Measurements from ENCODE around the gene VAPB.

Gene VAPB

GRCh38 chr20:58483051-58483450 is 94.0 kb downstream of the VAPB start:
- DNase-seq (ENCODE audit: low spot score): no peak

DNA sequence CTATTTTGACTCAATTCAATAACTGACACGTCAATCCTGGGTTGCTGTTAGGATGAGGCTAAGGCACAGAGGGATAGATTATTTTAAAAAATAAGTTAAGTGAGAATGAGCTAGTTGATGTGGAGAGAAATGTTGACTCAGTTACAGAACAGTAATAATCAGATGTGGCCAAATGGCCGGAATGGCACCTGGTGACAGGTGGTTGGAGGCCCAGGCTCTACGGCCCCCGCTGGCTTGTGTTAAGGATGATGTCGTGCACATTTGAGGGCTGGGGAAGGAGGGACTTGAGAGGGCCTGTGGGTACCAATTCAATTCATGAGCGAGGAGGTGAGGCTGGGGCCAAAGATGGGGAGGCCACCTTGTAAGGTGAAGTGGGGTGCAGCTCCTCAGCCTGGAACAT is 94.4 kb downstream of the VAPB start:
- DNase-seq (ENCODE audit: low spot score): no peak

GRCh38 chr20:58485393-58485792 is 96.4 kb downstream of the VAPB start:
- no peak for DNase-seq (ENCODE audit: low spot score)

DNA sequence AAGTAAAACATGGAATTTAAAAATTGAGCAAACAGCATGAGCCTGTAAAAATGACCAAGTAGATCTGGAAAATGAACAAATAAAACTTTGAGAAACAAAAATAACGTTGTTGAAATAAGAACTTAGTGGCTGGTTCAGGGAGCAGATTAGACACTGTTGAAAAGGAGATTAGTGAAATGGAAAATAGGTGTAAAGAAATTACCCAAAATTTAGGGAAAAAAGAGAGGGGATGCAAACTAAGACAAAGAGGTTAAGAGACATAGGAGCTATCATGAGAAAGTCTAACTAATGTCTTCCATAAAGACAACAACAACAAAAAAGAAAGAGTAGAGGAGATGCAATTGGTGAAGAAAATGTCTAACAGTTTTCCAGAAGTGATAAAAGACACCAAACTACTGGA is 97.2 kb downstream of the VAPB start:
- no peak for DNase-seq (ENCODE audit: low spot score)

- DNase-seq (ENCODE audit: low spot score): no peak
Measured at GRCh38 chr20:58492074-58492718, 103.2 kb downstream of the VAPB start.

- no peak for DNase-seq (ENCODE audit: low spot score)
Measured at GRCh38 chr20:58492795-58493524, 103.9 kb downstream of the VAPB start.

- DNase-seq (ENCODE audit: low spot score): no peak
Measured at GRCh38 chr20:58494923-58495622, 106.0 kb downstream of the VAPB start.

DNA sequence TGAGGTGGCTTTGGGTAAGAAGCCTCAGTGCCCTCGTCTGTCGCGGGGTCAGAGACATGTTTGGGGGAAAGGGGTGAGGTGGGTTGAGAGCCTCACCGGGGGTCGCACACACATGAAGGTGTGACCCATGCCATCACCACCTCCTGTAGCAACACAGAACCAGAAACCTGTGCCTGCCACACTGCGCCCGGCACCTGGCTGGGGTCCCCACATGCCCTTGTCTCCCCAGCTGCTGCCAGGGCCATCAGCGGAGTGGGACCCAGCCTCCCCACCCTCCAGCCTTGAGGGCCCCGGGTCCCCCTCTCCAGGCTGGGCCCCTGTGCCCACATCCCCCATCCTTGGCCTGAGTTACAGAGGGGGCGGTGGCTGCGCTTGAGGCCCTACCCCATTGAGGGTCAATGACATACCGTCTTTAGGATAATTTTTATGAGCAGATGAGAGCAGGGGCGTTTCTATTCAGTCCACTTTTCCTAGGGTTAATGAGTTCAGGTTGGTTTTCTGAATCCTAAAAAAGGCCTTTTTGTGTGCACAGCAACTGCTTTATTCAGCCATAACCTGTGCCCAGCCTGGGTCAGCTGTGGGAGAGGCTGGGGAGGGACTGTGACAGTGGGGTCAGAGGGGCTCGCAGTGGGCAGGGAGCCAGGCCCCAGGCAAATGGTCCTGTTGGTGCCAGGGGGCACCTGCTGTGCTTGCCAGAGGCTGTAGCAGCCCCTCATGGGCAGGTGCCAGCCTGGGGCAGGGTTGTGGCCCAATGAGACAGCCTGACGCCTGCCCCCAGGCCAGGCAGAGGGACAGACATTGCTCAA is 106.8 kb downstream of the VAPB start:
- DNase-seq (ENCODE audit: low spot score): no peak

DNA sequence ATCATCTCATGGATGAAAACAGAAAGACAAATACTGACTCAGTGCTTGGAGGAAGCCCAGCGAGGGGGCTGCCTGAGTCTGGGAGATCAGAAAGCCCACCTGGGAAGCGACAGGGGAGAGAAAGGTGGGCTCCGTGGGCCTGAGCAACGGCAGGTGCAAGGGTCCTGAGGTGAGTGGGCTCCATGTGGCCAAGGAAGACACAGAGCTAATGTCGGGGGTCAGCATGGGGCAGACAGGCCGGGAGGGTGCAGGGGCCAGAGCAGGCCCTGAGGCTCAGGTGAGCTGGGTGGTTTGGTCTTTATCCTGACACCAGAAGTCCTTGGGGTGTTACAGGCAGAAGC is 107.4 kb downstream of the VAPB start:
- DNase-seq (ENCODE audit: low spot score): no peak

- no peak for DNase-seq (ENCODE audit: low spot score)
Measured at GRCh38 chr20:58497076-58497641, 108.1 kb downstream of the VAPB start.

DNA sequence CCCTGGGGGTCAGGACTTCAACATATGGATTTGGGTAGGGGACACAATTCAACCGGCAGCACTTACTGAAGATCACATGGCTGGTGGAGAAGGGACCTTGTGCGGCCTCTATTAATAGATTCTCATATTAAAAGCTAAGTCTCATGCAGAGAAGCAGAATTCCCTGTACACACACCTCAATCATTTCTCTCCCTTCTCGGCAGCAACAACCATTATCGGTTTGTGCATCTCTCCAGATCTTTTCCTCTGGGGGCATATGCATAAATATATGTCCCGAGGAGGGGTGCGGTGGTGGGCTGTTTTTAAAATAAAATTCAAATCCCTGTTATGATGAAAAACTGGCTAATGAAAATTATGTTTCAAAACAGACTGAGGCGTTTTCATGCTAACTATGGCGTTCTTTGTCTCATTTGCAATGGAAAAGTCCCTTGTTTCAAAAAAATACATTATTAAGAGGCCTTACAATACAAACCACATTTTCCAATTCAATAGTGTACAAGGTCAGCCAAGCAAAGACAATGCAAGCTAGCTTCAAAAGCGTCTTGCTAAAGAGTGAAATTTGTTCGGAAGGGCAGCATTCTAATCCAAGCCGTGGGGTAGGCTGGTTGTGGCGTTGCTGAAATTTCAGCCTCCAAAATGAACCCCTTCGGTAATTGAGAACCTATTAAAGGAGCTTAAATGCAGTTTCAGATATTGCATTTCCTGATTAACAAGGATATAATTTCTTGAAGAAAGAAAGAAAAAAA is 108.9 kb downstream of the VAPB start:
- no peak for DNase-seq (ENCODE audit: low spot score)

GRCh38 chr20:58498470-58499068 is 109.5 kb downstream of the VAPB start:
- no peak for DNase-seq (ENCODE audit: low spot score)

DNA sequence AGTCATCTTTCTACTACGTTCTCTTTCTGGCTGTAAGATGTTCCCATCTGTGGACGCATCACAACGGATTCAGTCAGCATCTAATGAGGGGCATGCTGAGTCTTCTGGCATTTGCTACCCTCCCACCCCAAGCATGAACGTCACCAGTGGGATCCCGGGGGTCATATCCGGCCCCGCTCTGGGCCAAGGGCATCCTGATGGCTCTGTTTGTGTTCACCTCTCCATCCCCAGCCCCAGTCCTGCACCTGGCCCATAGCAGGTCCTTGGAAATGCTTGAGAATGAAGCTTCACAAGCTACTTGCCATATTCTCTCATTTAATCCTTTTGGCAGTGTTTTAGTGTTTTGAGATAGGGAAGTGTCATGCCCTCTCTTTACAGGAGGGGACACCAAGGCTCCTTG is 111.2 kb downstream of the VAPB start:
- DNase-seq (ENCODE audit: low spot score): no peak
